Activated T-helper 1 cell treated with anti-CD3 and anti-CD28 coated beads, Interleukin-2, amount 50 U/mL, for 16 hours (primary cell): ENCODE measurements around the gene ACADS.
"Not testable (repeated sequence)": the region's sequence is repeated elsewhere in the genome, so short reads cannot be mapped to it uniquely, and the experiment has no call there.

Experiments
- DNase-seq, 2 donors: peaks; one replicate each; pipeline ENCODE4 v3.0.0-alpha.2; 2020; ENCODE audit warnings: low read depth in 1 of 2, low spot score in 1 of 2

ACADS gene

GRCh38 chr12:120726510-120726793 lies 826 bp downstream of the ACADS start:
- DNase-seq: no peak

GRCh38 chr12:120726961-120727360 lies 1.3 kb downstream of the ACADS start:
- no peak for DNase-seq

GRCh38 chr12:120732198-120732597 lies 6.6 kb downstream of the ACADS start:
- DNase-seq: not testable (repeated sequence)

GRCh38 chr12:120733574-120733973 lies 7.9 kb downstream of the ACADS start:
- no peak for DNase-seq

GRCh38 chr12:120734210-120734609 lies 8.6 kb downstream of the ACADS start:
- no peak for DNase-seq

- no peak for DNase-seq
These were observed 9.6 kb downstream of the ACADS start for GRCh38 chr12:120735181-120735580.

- DNase-seq: no peak
These were observed 11.0 kb downstream of the ACADS start for GRCh38 chr12:120736404-120737331.

GRCh38 chr12:120737557-120738251 lies 12.1 kb downstream of the ACADS start:
- DNase-seq: no peak

GRCh38 chr12:120738252-120739030 lies 12.8 kb downstream of the ACADS start:
- DNase-seq: no peak

GRCh38 chr12:120739031-120739762 lies 13.6 kb downstream of the ACADS start:
- no peak for DNase-seq

- no peak for DNase-seq
These were observed 14.4 kb downstream of the ACADS start for GRCh38 chr12:120739821-120740613.

- no peak for DNase-seq
These were observed 15.2 kb downstream of the ACADS start for GRCh38 chr12:120740871-120741270.

- no peak for DNase-seq
These were observed 16.1 kb downstream of the ACADS start for GRCh38 chr12:120741476-120742421.

- no peak for DNase-seq
These were observed 19.4 kb downstream of the ACADS start for GRCh38 chr12:120744922-120745493.

GRCh38 chr12:120748242-120748641 lies 22.6 kb downstream of the ACADS start:
- no peak for DNase-seq

GRCh38 chr12:120749256-120749655 lies 23.6 kb downstream of the ACADS start:
- no peak for DNase-seq

- no peak for DNase-seq
These were observed 25.2 kb downstream of the ACADS start for GRCh38 chr12:120750806-120751205.

- DNase-seq: no peak
These were observed 25.8 kb downstream of the ACADS start for GRCh38 chr12:120751389-120751788.

- DNase-seq: no peak
These were observed 29.2 kb downstream of the ACADS start for GRCh38 chr12:120754792-120755191.
